ENCODE measurements around the gene TTC39B.

GRCh38 chr9:15116130-15116580, 190.9 kb downstream of the TTC39B start:
- TF ChIP-seq, protein P1, sequence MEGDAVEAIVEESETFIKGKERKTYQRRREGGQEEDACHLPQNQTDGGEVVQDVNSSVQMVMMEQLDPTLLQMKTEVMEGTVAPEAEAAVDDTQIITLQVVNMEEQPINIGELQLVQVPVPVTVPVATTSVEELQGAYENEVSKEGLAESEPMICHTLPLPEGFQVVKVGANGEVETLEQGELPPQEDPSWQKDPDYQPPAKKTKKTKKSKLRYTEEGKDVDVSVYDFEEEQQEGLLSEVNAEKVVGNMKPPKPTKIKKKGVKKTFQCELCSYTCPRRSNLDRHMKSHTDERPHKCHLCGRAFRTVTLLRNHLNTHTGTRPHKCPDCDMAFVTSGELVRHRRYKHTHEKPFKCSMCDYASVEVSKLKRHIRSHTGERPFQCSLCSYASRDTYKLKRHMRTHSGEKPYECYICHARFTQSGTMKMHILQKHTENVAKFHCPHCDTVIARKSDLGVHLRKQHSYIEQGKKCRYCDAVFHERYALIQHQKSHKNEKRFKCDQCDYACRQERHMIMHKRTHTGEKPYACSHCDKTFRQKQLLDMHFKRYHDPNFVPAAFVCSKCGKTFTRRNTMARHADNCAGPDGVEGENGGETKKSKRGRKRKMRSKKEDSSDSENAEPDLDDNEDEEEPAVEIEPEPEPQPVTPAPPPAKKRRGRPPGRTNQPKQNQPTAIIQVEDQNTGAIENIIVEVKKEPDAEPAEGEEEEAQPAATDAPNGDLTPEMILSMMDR (IDR thresholded peaks at IDR 0.05; ENCODE audit: insufficient read depth, low read depth, low read length): no peak
- TF ChIP-seq EZH2 (IDR thresholded peaks at IDR 0.05; ENCODE audit: insufficient read depth, low read length): no peak
